ENCODE data around the gene ARHGEF19.
"Not testable (repeated sequence)": the region's sequence is repeated elsewhere in the genome, so short reads cannot be mapped to it uniquely, and the experiment has no call there.

The ARHGEF19 gene

GRCh38 chr1:16198444-16199156, 13.9 kb downstream of the ARHGEF19 start:
- H3K27ac ChIP-seq = no peak overlapping the region
- H3K9me3 ChIP-seq (ENCODE audit: low read depth, low read length) = no peaks in the 10 kb centered on the region
- no peak overlapping the region for H3K4me3 ChIP-seq
- no peak for DNase-seq (ENCODE audit: low read depth, low spot score)
- H3K9ac ChIP-seq (ENCODE audit: insufficient read length) = no peak overlapping the region
- TF ChIP-seq EZH2 (IDR thresholded peaks at IDR 0.05) = no peak
- no peak for TF ChIP-seq FOXP2 (optimal IDR thresholded peaks at IDR 0.05; ENCODE audit: control extremely low read depth, extremely low read length, insufficient read depth)
- TF ChIP-seq POLR2AphosphoS5 (IDR thresholded peaks at IDR 0.05; ENCODE audit: borderline replicate concordance, low read depth, low read length) = no peak
- no peaks in the 10 kb centered on the region for H3K36me3 ChIP-seq (ENCODE audit: insufficient read depth, low read length)

GRCh38 chr1:16196874-16197273, 15.6 kb downstream of the ARHGEF19 start:
- H3K36me3 ChIP-seq (ENCODE audit: insufficient read depth, low read length) = no peaks in the 10 kb centered on the region
- no peak for DNase-seq (ENCODE audit: low read depth, low spot score)
- TF ChIP-seq EZH2 (IDR thresholded peaks at IDR 0.05) (no peak), FOXP2 (optimal IDR thresholded peaks at IDR 0.05; ENCODE audit: control extremely low read depth, extremely low read length, insufficient read depth) (no peak), POLR2AphosphoS5 (IDR thresholded peaks at IDR 0.05; ENCODE audit: borderline replicate concordance, low read depth, low read length) (no peak)
- H3K9ac ChIP-seq (ENCODE audit: insufficient read length) = no peak overlapping the region
- no peaks in the 10 kb centered on the region for H3K9me3 ChIP-seq (ENCODE audit: low read depth, low read length)
- no peak overlapping the region for H3K27ac ChIP-seq
- H3K4me3 ChIP-seq = no peak overlapping the region

- H3K9ac ChIP-seq (ENCODE audit: insufficient read length); H3K9me3 ChIP-seq (ENCODE audit: low read depth, low read length); H3K4me3 ChIP-seq; H3K36me3 ChIP-seq (ENCODE audit: insufficient read depth, low read length); H3K27ac ChIP-seq; DNase-seq (ENCODE audit: low read depth, low spot score): not testable (repeated sequence)
These were observed 16.3 kb downstream of the ARHGEF19 start for GRCh38 chr1:16196139-16196538.

- Histone ChIP-seq H3K27ac (no peak overlapping the region), H3K36me3 (ENCODE audit: insufficient read depth, low read length) (no peaks in the 10 kb centered on the region), H3K9ac (ENCODE audit: insufficient read length) (no peak overlapping the region), H3K4me3 (no peak overlapping the region), H3K9me3 (ENCODE audit: low read depth, low read length) (no peaks in the 10 kb centered on the region)
- no peak for DNase-seq (ENCODE audit: low read depth, low spot score)
- TF ChIP-seq POLR2AphosphoS5 (IDR thresholded peaks at IDR 0.05; ENCODE audit: borderline replicate concordance, low read depth, low read length) (no peak), FOXP2 (optimal IDR thresholded peaks at IDR 0.05; ENCODE audit: control extremely low read depth, extremely low read length, insufficient read depth) (no peak), EZH2 (IDR thresholded peaks at IDR 0.05) (no peak)
These were observed 16.9 kb downstream of the ARHGEF19 start for GRCh38 chr1:16195518-16195905.

- DNase-seq (ENCODE audit: low read depth, low spot score) = no peak
- TF ChIP-seq FOXP2 (optimal IDR thresholded peaks at IDR 0.05; ENCODE audit: control extremely low read depth, extremely low read length, insufficient read depth) = no peak
- no peak for TF ChIP-seq POLR2AphosphoS5 (IDR thresholded peaks at IDR 0.05; ENCODE audit: borderline replicate concordance, low read depth, low read length)
- no peak for TF ChIP-seq EZH2 (IDR thresholded peaks at IDR 0.05)
- Histone ChIP-seq H3K9me3 (ENCODE audit: low read depth, low read length) (no peaks in the 10 kb centered on the region), H3K4me3 (0 out of 2 replicates have a peak overlapping the region, but pooled peaks have one; percentile 9), H3K36me3 (ENCODE audit: insufficient read depth, low read length) (no peaks in the 10 kb centered on the region), H3K9ac (ENCODE audit: insufficient read length) (no peak overlapping the region), H3K27ac (peak overlapping the region; percentile 62)
These were observed 20.4 kb downstream of the ARHGEF19 start for GRCh38 chr1:16191916-16192546.

GRCh38 chr1:16191309-16191708, 21.1 kb downstream of the ARHGEF19 start:
- Histone ChIP-seq H3K4me3 (no peak overlapping the region), H3K9ac (ENCODE audit: insufficient read length) (no peak overlapping the region), H3K36me3 (ENCODE audit: insufficient read depth, low read length) (no peaks in the 10 kb centered on the region), H3K27ac (no peak overlapping the region), H3K9me3 (ENCODE audit: low read depth, low read length) (no peaks in the 10 kb centered on the region)
- DNase-seq (ENCODE audit: low read depth, low spot score) = no peak
- TF ChIP-seq FOXP2 (optimal IDR thresholded peaks at IDR 0.05; ENCODE audit: control extremely low read depth, extremely low read length, insufficient read depth) (no peak), POLR2AphosphoS5 (IDR thresholded peaks at IDR 0.05; ENCODE audit: borderline replicate concordance, low read depth, low read length) (no peak), EZH2 (IDR thresholded peaks at IDR 0.05) (no peak)

- no peaks in the 10 kb centered on the region for H3K9me3 ChIP-seq (ENCODE audit: low read depth, low read length)
- H3K36me3 ChIP-seq (ENCODE audit: insufficient read depth, low read length) = no peaks in the 10 kb centered on the region
- no peak overlapping the region for H3K9ac ChIP-seq (ENCODE audit: insufficient read length)
- H3K4me3 ChIP-seq = no peak overlapping the region
- no peak for TF ChIP-seq POLR2AphosphoS5 (IDR thresholded peaks at IDR 0.05; ENCODE audit: borderline replicate concordance, low read depth, low read length)
- TF ChIP-seq EZH2 (IDR thresholded peaks at IDR 0.05) = no peak
- no peak for TF ChIP-seq FOXP2 (optimal IDR thresholded peaks at IDR 0.05; ENCODE audit: control extremely low read depth, extremely low read length, insufficient read depth)
- DNase-seq (ENCODE audit: low read depth, low spot score) = no peak
- no peak overlapping the region for H3K27ac ChIP-seq
These were observed 22.4 kb downstream of the ARHGEF19 start for GRCh38 chr1:16189921-16190621.

- DNase-seq (ENCODE audit: low read depth, low spot score) = no peak
- Histone ChIP-seq H3K36me3 (ENCODE audit: insufficient read depth, low read length) (no peaks in the 10 kb centered on the region), H3K27ac (no peak overlapping the region), H3K9me3 (ENCODE audit: low read depth, low read length) (no peaks in the 10 kb centered on the region), H3K9ac (ENCODE audit: insufficient read length) (no peak overlapping the region), H3K4me3 (no peak overlapping the region)
- TF ChIP-seq FOXP2 (optimal IDR thresholded peaks at IDR 0.05; ENCODE audit: control extremely low read depth, extremely low read length, insufficient read depth) = no peak
- TF ChIP-seq EZH2 (IDR thresholded peaks at IDR 0.05) = no peak
- no peak for TF ChIP-seq POLR2AphosphoS5 (IDR thresholded peaks at IDR 0.05; ENCODE audit: borderline replicate concordance, low read depth, low read length)
These were observed 23.4 kb downstream of the ARHGEF19 start for GRCh38 chr1:16189003-16189402.

Data from SK-N-MC (cell line).